Measurements from ENCODE around the gene DMP1. TPM values are rescaled to one million over a fixed set of nuclear protein-coding genes. Genes with fewer than 3 reads are reported as not detected.
"Not testable (repeated sequence)": the region's sequence is repeated elsewhere in the genome, so short reads cannot be mapped to it uniquely, and the experiment has no call there.

Gene DMP1
- polyA plus RNA-seq, 2 donors, result not detected

- Histone ChIP-seq H3K9me3 (ENCODE audit: control insufficient read depth in 2 of 2, insufficient read depth in 1 of 2, low read depth in 1 of 2, low read length in 1 of 2) (peaks cover 4 to 6% of the 10 kb centered on the region in 2 donors), H3K4me3 (ENCODE audit: low read depth in 1 of 2, low read length in 2 of 2) (no peak overlapping the region), H3K4me1 (ENCODE audit: control insufficient read depth in 2 of 2, insufficient read depth in 2 of 2, low read length in 1 of 2) (no peaks in the 10 kb centered on the region), H3K27ac (ENCODE audit: low read depth in 2 of 2, low read length in 1 of 2) (no peak overlapping the region), H3K36me3 (ENCODE audit: control insufficient read depth in 2 of 2, insufficient read depth in 2 of 2, low read length in 1 of 2) (no peaks in the 10 kb centered on the region), H3K27me3 (ENCODE audit: control insufficient read depth in 1 of 2, insufficient read depth in 2 of 2, low read length in 2 of 2) (no peaks in the 10 kb centered on the region)
- WGBS, 2 donors, result 59 to 64% methylated on average over 7 of the region's 7 CpGs
Observed at GRCh38 chr4:87677731-87678130, 27.7 kb downstream of the DMP1 start.

- 37 to 39% methylated on average over 11 of the region's 11 CpGs for WGBS, 2 donors
Observed at GRCh38 chr4:87679449-87680169, 29.5 kb downstream of the DMP1 start.

GRCh38 chr4:87680271-87680670, 30.2 kb downstream of the DMP1 start:
- no peaks in the 10 kb centered on the region for H3K36me3 ChIP-seq (ENCODE audit: control insufficient read depth in 2 of 2, insufficient read depth in 2 of 2, low read length in 1 of 2)
- H3K4me3 ChIP-seq (ENCODE audit: low read depth in 1 of 2, low read length in 2 of 2), result no peak overlapping the region
- 70 to 76% methylated on average over 5 of the region's 5 CpGs for WGBS, 2 donors
- H3K27ac ChIP-seq (ENCODE audit: low read depth in 2 of 2, low read length in 1 of 2), result no peak overlapping the region
- peaks cover 0 to 2% of the 10 kb centered on the region in 2 donors for H3K9me3 ChIP-seq (ENCODE audit: control insufficient read depth in 2 of 2, insufficient read depth in 1 of 2, low read depth in 1 of 2, low read length in 1 of 2)
- no peaks in the 10 kb centered on the region for H3K4me1 ChIP-seq (ENCODE audit: control insufficient read depth in 2 of 2, insufficient read depth in 2 of 2, low read length in 1 of 2)
- H3K27me3 ChIP-seq (ENCODE audit: control insufficient read depth in 1 of 2, insufficient read depth in 2 of 2, low read length in 2 of 2), result no peaks in the 10 kb centered on the region

More at GRCh38 chr4:87679449-87680169, 29.5 kb downstream of the DMP1 start:
- Histone ChIP-seq H3K36me3 (ENCODE audit: control insufficient read depth in 2 of 2, insufficient read depth in 2 of 2, low read length in 1 of 2) (no peaks in the 10 kb centered on the region), H3K27ac (ENCODE audit: low read depth in 2 of 2, low read length in 1 of 2) (no peak overlapping the region), H3K4me1 (ENCODE audit: control insufficient read depth in 2 of 2, insufficient read depth in 2 of 2, low read length in 1 of 2) (no peaks in the 10 kb centered on the region), H3K27me3 (ENCODE audit: control insufficient read depth in 1 of 2, insufficient read depth in 2 of 2, low read length in 2 of 2) (no peaks in the 10 kb centered on the region), H3K4me3 (ENCODE audit: low read depth in 1 of 2, low read length in 2 of 2) (no peak overlapping the region), H3K9me3 (ENCODE audit: control insufficient read depth in 2 of 2, insufficient read depth in 1 of 2, low read depth in 1 of 2, low read length in 1 of 2) (peaks cover 0 to 2% of the 10 kb centered on the region in 2 donors)

GRCh38 chr4:87688316-87688715, 38.2 kb downstream of the DMP1 start:
- WGBS, 2 donors, result 77 to 79% methylated on average over 3 of the region's 3 CpGs

GRCh38 chr4:87690947-87691346, 40.9 kb downstream of the DMP1 start:
- not testable (repeated sequence) for H3K4me3 ChIP-seq (ENCODE audit: low read depth in 1 of 2, low read length in 2 of 2); H3K4me1 ChIP-seq (ENCODE audit: control insufficient read depth in 2 of 2, insufficient read depth in 2 of 2, low read length in 1 of 2); H3K36me3 ChIP-seq (ENCODE audit: control insufficient read depth in 2 of 2, insufficient read depth in 2 of 2, low read length in 1 of 2); H3K27ac ChIP-seq (ENCODE audit: low read depth in 2 of 2, low read length in 1 of 2); H3K9me3 ChIP-seq (ENCODE audit: control insufficient read depth in 2 of 2, insufficient read depth in 1 of 2, low read depth in 1 of 2, low read length in 1 of 2); H3K27me3 ChIP-seq (ENCODE audit: control insufficient read depth in 1 of 2, insufficient read depth in 2 of 2, low read length in 2 of 2)
- 83 to 89% methylated on average over 1 of the region's 1 CpG for WGBS, 2 donors

More at GRCh38 chr4:87688316-87688715, 38.2 kb downstream of the DMP1 start:
- H3K4me3 ChIP-seq (ENCODE audit: low read depth in 1 of 2, low read length in 2 of 2), result no peak overlapping the region
- no peaks in the 10 kb centered on the region for H3K4me1 ChIP-seq (ENCODE audit: control insufficient read depth in 2 of 2, insufficient read depth in 2 of 2, low read length in 1 of 2)
- no peak overlapping the region for H3K27ac ChIP-seq (ENCODE audit: low read depth in 2 of 2, low read length in 1 of 2)
- no peaks in the 10 kb centered on the region for H3K27me3 ChIP-seq (ENCODE audit: control insufficient read depth in 1 of 2, insufficient read depth in 2 of 2, low read length in 2 of 2)
- H3K9me3 ChIP-seq (ENCODE audit: control insufficient read depth in 2 of 2, insufficient read depth in 1 of 2, low read depth in 1 of 2, low read length in 1 of 2), result peaks cover 6 to 8% of the 10 kb centered on the region in 2 donors
- no peaks in the 10 kb centered on the region for H3K36me3 ChIP-seq (ENCODE audit: control insufficient read depth in 2 of 2, insufficient read depth in 2 of 2, low read length in 1 of 2)

- H3K36me3 ChIP-seq (ENCODE audit: control insufficient read depth in 2 of 2, insufficient read depth in 2 of 2, low read length in 1 of 2); H3K27ac ChIP-seq (ENCODE audit: low read depth in 2 of 2, low read length in 1 of 2); H3K27me3 ChIP-seq (ENCODE audit: control insufficient read depth in 1 of 2, insufficient read depth in 2 of 2, low read length in 2 of 2); H3K4me3 ChIP-seq (ENCODE audit: low read depth in 1 of 2, low read length in 2 of 2); H3K4me1 ChIP-seq (ENCODE audit: control insufficient read depth in 2 of 2, insufficient read depth in 2 of 2, low read length in 1 of 2); H3K9me3 ChIP-seq (ENCODE audit: control insufficient read depth in 2 of 2, insufficient read depth in 1 of 2, low read depth in 1 of 2, low read length in 1 of 2): not testable (repeated sequence)
- 20 to 43% methylated on average over 1 of the region's 1 CpG for WGBS, 2 donors
Observed at GRCh38 chr4:87692060-87692459, 42.0 kb downstream of the DMP1 start.

- no peak overlapping the region for H3K27ac ChIP-seq (ENCODE audit: low read depth in 2 of 2, low read length in 1 of 2)
- no peaks in the 10 kb centered on the region for H3K4me1 ChIP-seq (ENCODE audit: control insufficient read depth in 2 of 2, insufficient read depth in 2 of 2, low read length in 1 of 2)
- no peak overlapping the region for H3K4me3 ChIP-seq (ENCODE audit: low read depth in 1 of 2, low read length in 2 of 2)
- 79 to 83% methylated on average over 5 of the region's 5 CpGs for WGBS, 2 donors
- peaks cover 3 to 8% of the 10 kb centered on the region in 2 donors for H3K9me3 ChIP-seq (ENCODE audit: control insufficient read depth in 2 of 2, insufficient read depth in 1 of 2, low read depth in 1 of 2, low read length in 1 of 2)
- no peaks in the 10 kb centered on the region for H3K36me3 ChIP-seq (ENCODE audit: control insufficient read depth in 2 of 2, insufficient read depth in 2 of 2, low read length in 1 of 2)
- no peaks in the 10 kb centered on the region for H3K27me3 ChIP-seq (ENCODE audit: control insufficient read depth in 1 of 2, insufficient read depth in 2 of 2, low read length in 2 of 2)
Observed at GRCh38 chr4:87697272-87697671, 47.2 kb downstream of the DMP1 start.

GRCh38 chr4:87697945-87698344, 47.9 kb downstream of the DMP1 start:
- H3K36me3 ChIP-seq (ENCODE audit: control insufficient read depth in 2 of 2, insufficient read depth in 2 of 2, low read length in 1 of 2), result no peaks in the 10 kb centered on the region
- H3K9me3 ChIP-seq (ENCODE audit: control insufficient read depth in 2 of 2, insufficient read depth in 1 of 2, low read depth in 1 of 2, low read length in 1 of 2), result peaks cover 0 to 3% of the 10 kb centered on the region in 2 donors
- no peaks in the 10 kb centered on the region for H3K4me1 ChIP-seq (ENCODE audit: control insufficient read depth in 2 of 2, insufficient read depth in 2 of 2, low read length in 1 of 2)
- no peak overlapping the region for H3K27ac ChIP-seq (ENCODE audit: low read depth in 2 of 2, low read length in 1 of 2)
- H3K27me3 ChIP-seq (ENCODE audit: control insufficient read depth in 1 of 2, insufficient read depth in 2 of 2, low read length in 2 of 2), result no peaks in the 10 kb centered on the region
- 90 to 93% methylated on average over 2 of the region's 2 CpGs for WGBS, 2 donors
- H3K4me3 ChIP-seq (ENCODE audit: low read depth in 1 of 2, low read length in 2 of 2), result no peak overlapping the region

- Histone ChIP-seq H3K27me3 (ENCODE audit: control insufficient read depth in 1 of 2, insufficient read depth in 2 of 2, low read length in 2 of 2) (no peaks in the 10 kb centered on the region), H3K27ac (ENCODE audit: low read depth in 2 of 2, low read length in 1 of 2) (no peak overlapping the region), H3K36me3 (ENCODE audit: control insufficient read depth in 2 of 2, insufficient read depth in 2 of 2, low read length in 1 of 2) (no peaks in the 10 kb centered on the region), H3K4me1 (ENCODE audit: control insufficient read depth in 2 of 2, insufficient read depth in 2 of 2, low read length in 1 of 2) (no peaks in the 10 kb centered on the region), H3K9me3 (ENCODE audit: control insufficient read depth in 2 of 2, insufficient read depth in 1 of 2, low read depth in 1 of 2, low read length in 1 of 2) (peaks cover 0 to 3% of the 10 kb centered on the region in 2 donors), H3K4me3 (ENCODE audit: low read depth in 1 of 2, low read length in 2 of 2) (no peak overlapping the region)
- 95 to 96% methylated on average over 2 of the region's 2 CpGs for WGBS, 2 donors
Observed at GRCh38 chr4:87698394-87698793, 48.3 kb downstream of the DMP1 start.

- no peaks in the 10 kb centered on the region for H3K4me1 ChIP-seq (ENCODE audit: control insufficient read depth in 2 of 2, insufficient read depth in 2 of 2, low read length in 1 of 2)
- no peaks in the 10 kb centered on the region for H3K27me3 ChIP-seq (ENCODE audit: control insufficient read depth in 1 of 2, insufficient read depth in 2 of 2, low read length in 2 of 2)
- 89 to 94% methylated on average over 3 of the region's 3 CpGs for WGBS, 2 donors
- no peak overlapping the region for H3K4me3 ChIP-seq (ENCODE audit: low read depth in 1 of 2, low read length in 2 of 2)
- no peaks in the 10 kb centered on the region for H3K36me3 ChIP-seq (ENCODE audit: control insufficient read depth in 2 of 2, insufficient read depth in 2 of 2, low read length in 1 of 2)
- H3K9me3 ChIP-seq (ENCODE audit: control insufficient read depth in 2 of 2, insufficient read depth in 1 of 2, low read depth in 1 of 2, low read length in 1 of 2), result no peaks in the 10 kb centered on the region
- H3K27ac ChIP-seq (ENCODE audit: low read depth in 2 of 2, low read length in 1 of 2), result no peak overlapping the region
Observed at GRCh38 chr4:87704001-87704400, 53.9 kb downstream of the DMP1 start.

All from esophagus (tissue), 2 donors.